ENCODE measurements around the gene RNF113B. TPM values are rescaled to one million over a fixed set of nuclear protein-coding genes. Genes with fewer than 3 reads are reported as not detected.

Gene RNF113B
- total RNA-seq, 1 donor: not detected

- no peaks in the 10 kb centered on the region for H3K9me3 ChIP-seq (ENCODE audit: low read depth, low read length)
- no peak overlapping the region for H3K4me3 ChIP-seq (ENCODE audit: low read length)
- H3K27me3 ChIP-seq (ENCODE audit: insufficient read depth, low read length): no peaks in the 10 kb centered on the region
- no peaks in the 10 kb centered on the region for H3K4me1 ChIP-seq (ENCODE audit: insufficient read depth, low read length)
Measured at GRCh38 chr13:98214707-98215106, 37.6 kb upstream of the RNF113B start.

GRCh38 chr13:98214008-98214643, 37.1 kb upstream of the RNF113B start:
- Histone ChIP-seq H3K4me1 (ENCODE audit: insufficient read depth, low read length) (no peaks in the 10 kb centered on the region), H3K4me3 (ENCODE audit: low read length) (no peak overlapping the region), H3K9me3 (ENCODE audit: low read depth, low read length) (no peaks in the 10 kb centered on the region), H3K27me3 (ENCODE audit: insufficient read depth, low read length) (no peaks in the 10 kb centered on the region)

GRCh38 chr13:98213354-98213753, 36.3 kb upstream of the RNF113B start:
- Histone ChIP-seq H3K27me3 (ENCODE audit: insufficient read depth, low read length) (no peaks in the 10 kb centered on the region), H3K4me3 (ENCODE audit: low read length) (no peak overlapping the region), H3K9me3 (ENCODE audit: low read depth, low read length) (no peaks in the 10 kb centered on the region), H3K4me1 (ENCODE audit: insufficient read depth, low read length) (no peaks in the 10 kb centered on the region)

GRCh38 chr13:98212763-98213162, 35.7 kb upstream of the RNF113B start:
- Histone ChIP-seq H3K9me3 (ENCODE audit: low read depth, low read length) (no peaks in the 10 kb centered on the region), H3K4me3 (ENCODE audit: low read length) (no peak overlapping the region), H3K27me3 (ENCODE audit: insufficient read depth, low read length) (no peaks in the 10 kb centered on the region), H3K4me1 (ENCODE audit: insufficient read depth, low read length) (no peaks in the 10 kb centered on the region)

DNA sequence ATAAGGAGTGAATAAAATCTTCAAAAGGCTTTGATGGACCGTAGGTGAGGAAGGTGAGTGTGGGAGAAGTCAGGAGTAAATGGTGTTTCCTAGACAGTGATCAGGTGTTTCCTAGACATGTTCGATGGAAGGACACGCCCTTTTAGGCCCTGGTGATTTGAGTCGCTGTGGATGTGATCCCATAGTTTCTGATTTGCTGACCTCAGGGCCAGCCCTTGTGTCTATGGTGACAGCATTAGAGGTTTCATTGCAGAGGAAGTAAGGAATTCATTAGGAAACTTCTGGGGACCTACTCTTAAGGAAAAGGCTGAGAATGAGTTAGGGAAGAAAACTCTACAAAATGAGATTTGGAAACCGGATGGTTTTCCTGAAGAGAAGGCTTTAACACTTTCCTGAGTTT, 31.5 kb upstream of the RNF113B start:
- Histone ChIP-seq H3K27me3 (ENCODE audit: insufficient read depth, low read length) (no peaks in the 10 kb centered on the region), H3K4me1 (ENCODE audit: insufficient read depth, low read length) (no peaks in the 10 kb centered on the region), H3K9me3 (ENCODE audit: low read depth, low read length) (no peaks in the 10 kb centered on the region), H3K4me3 (ENCODE audit: low read length) (no peak overlapping the region)

DNA sequence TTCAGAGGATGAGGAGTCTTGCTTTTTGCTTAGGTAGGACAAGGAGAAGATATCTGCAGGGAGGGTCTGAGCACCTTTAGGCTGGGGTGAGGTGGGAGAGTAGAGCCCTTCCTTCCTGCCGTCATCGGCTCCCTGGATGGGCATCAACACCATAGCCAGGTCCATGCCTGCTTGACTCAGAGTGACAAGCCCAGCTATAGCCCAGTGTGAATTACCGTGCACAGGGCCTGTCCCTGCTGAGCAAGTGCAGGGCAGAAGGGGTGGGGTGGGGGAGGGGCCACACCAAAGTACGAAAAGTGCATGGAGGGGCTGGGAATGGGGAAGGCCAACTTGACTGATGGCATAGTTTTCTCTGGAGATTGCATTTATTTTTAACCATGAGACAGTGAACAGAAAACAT, 30.3 kb upstream of the RNF113B start:
- Histone ChIP-seq H3K27me3 (ENCODE audit: insufficient read depth, low read length) (no peaks in the 10 kb centered on the region), H3K4me1 (ENCODE audit: insufficient read depth, low read length) (no peaks in the 10 kb centered on the region), H3K9me3 (ENCODE audit: low read depth, low read length) (no peaks in the 10 kb centered on the region), H3K4me3 (ENCODE audit: low read length) (no peak overlapping the region)

- Histone ChIP-seq H3K4me3 (ENCODE audit: low read length) (no peak overlapping the region), H3K27me3 (ENCODE audit: insufficient read depth, low read length) (no peaks in the 10 kb centered on the region), H3K4me1 (ENCODE audit: insufficient read depth, low read length) (no peaks in the 10 kb centered on the region), H3K9me3 (ENCODE audit: low read depth, low read length) (no peaks in the 10 kb centered on the region)
Measured at GRCh38 chr13:98206946-98207345, 29.9 kb upstream of the RNF113B start.

DNA sequence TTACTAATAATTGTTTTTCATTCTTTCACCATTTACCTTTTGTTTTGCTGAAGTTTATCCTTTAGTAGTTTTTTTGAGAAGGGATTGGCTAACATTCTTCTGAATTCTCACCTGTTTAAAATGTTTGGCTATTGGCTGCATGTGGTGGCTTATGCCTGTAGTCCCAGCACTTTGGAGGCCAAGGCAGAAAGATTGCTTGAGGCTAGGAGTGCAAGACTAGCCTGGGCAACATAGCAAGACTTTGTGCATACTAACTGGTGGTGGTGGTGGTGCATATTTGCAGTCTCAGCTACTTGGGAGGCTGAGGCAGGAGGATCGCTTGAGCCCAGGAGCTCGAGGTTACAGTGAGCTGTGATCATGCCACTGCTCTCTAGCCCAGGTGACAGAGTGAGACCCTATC, 27.5 kb upstream of the RNF113B start:
- Histone ChIP-seq H3K27me3 (ENCODE audit: insufficient read depth, low read length) (no peaks in the 10 kb centered on the region), H3K9me3 (ENCODE audit: low read depth, low read length) (no peaks in the 10 kb centered on the region), H3K4me1 (ENCODE audit: insufficient read depth, low read length) (no peaks in the 10 kb centered on the region)

GRCh38 chr13:98203646-98204326, 26.7 kb upstream of the RNF113B start:
- Histone ChIP-seq H3K4me1 (ENCODE audit: insufficient read depth, low read length) (no peaks in the 10 kb centered on the region), H3K27me3 (ENCODE audit: insufficient read depth, low read length) (no peaks in the 10 kb centered on the region), H3K9me3 (ENCODE audit: low read depth, low read length) (no peaks in the 10 kb centered on the region), H3K4me3 (ENCODE audit: low read length) (no peak overlapping the region)

More for the DNA sequence above, 27.5 kb upstream of the RNF113B start:
- H3K4me3 ChIP-seq (ENCODE audit: low read length): no peak overlapping the region

DNA sequence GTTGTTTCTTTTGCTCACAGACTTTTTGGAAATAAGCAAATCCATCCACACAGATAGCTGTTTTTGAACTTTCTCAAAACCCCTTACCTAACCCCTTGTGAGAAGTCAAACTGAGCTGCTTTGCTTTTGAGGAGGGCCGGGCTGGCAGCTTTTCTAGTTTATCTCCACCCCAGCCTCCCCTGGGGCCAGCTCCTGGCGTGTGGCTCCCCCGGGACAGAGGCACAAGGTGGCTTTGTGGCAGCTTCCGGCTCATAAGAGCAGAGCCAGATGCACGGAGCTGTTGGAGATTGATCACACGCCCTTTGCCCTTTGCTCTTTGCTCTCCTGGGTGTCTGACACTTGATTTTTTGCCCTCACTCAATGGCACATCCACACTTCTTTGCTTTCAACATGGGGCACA, 24.9 kb upstream of the RNF113B start:
- H3K4me3 ChIP-seq (ENCODE audit: low read length): no peak overlapping the region
- H3K4me1 ChIP-seq (ENCODE audit: insufficient read depth, low read length): no peaks in the 10 kb centered on the region
- H3K27me3 ChIP-seq (ENCODE audit: insufficient read depth, low read length): no peaks in the 10 kb centered on the region
- no peaks in the 10 kb centered on the region for H3K9me3 ChIP-seq (ENCODE audit: low read depth, low read length)

GRCh38 chr13:98201189-98201588, 24.1 kb upstream of the RNF113B start:
- Histone ChIP-seq H3K27me3 (ENCODE audit: insufficient read depth, low read length) (no peaks in the 10 kb centered on the region), H3K9me3 (ENCODE audit: low read depth, low read length) (no peaks in the 10 kb centered on the region), H3K4me3 (ENCODE audit: low read length) (no peak overlapping the region), H3K4me1 (ENCODE audit: insufficient read depth, low read length) (no peaks in the 10 kb centered on the region)

GRCh38 chr13:98200211-98200878, 23.3 kb upstream of the RNF113B start:
- Histone ChIP-seq H3K27me3 (ENCODE audit: insufficient read depth, low read length) (no peaks in the 10 kb centered on the region), H3K4me1 (ENCODE audit: insufficient read depth, low read length) (no peaks in the 10 kb centered on the region), H3K9me3 (ENCODE audit: low read depth, low read length) (no peaks in the 10 kb centered on the region), H3K4me3 (ENCODE audit: low read length) (no peak overlapping the region)

GRCh38 chr13:98199480-98199879, 22.4 kb upstream of the RNF113B start:
- no peak overlapping the region for H3K4me3 ChIP-seq (ENCODE audit: low read length)
- no peaks in the 10 kb centered on the region for H3K27me3 ChIP-seq (ENCODE audit: insufficient read depth, low read length)
- no peaks in the 10 kb centered on the region for H3K4me1 ChIP-seq (ENCODE audit: insufficient read depth, low read length)

DNA sequence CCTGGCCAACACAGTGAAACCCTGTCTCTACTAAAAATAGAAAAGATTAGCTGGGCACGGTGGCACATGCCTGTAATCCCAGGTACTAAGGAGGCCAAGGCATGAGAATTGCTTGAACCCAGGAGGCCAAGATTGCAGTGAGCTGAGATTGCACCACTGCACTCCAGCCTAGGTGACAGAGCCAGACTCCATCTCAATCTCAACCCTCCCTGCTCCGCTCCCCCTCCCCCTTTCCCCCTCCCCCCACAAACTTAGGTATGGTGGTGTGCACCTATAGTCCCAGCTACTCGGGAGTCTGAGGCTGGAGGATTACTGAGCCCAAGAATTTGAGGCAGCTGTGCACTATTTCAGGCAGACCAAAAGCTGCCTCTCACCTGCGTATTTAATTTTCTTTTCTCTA, 21.6 kb upstream of the RNF113B start:
- H3K9me3 ChIP-seq (ENCODE audit: low read depth, low read length): no peaks in the 10 kb centered on the region
- no peak overlapping the region for H3K4me3 ChIP-seq (ENCODE audit: low read length)
- H3K4me1 ChIP-seq (ENCODE audit: insufficient read depth, low read length): no peaks in the 10 kb centered on the region
- H3K27me3 ChIP-seq (ENCODE audit: insufficient read depth, low read length): no peaks in the 10 kb centered on the region

More at GRCh38 chr13:98199480-98199879, 22.4 kb upstream of the RNF113B start:
- H3K9me3 ChIP-seq (ENCODE audit: low read depth, low read length): no peaks in the 10 kb centered on the region

GRCh38 chr13:98195054-98195791, 18.2 kb upstream of the RNF113B start:
- no peaks in the 10 kb centered on the region for H3K4me1 ChIP-seq (ENCODE audit: insufficient read depth, low read length)
- no peaks in the 10 kb centered on the region for H3K27me3 ChIP-seq (ENCODE audit: insufficient read depth, low read length)
- H3K4me3 ChIP-seq (ENCODE audit: low read length): no peak overlapping the region
- no peaks in the 10 kb centered on the region for H3K9me3 ChIP-seq (ENCODE audit: low read depth, low read length)
